K562 (cell line): ENCODE results near the gene NFYC. TPM values are rescaled to one million over a fixed set of nuclear protein-coding genes. Genes with fewer than 3 reads are reported as not detected.

Experiments used
- CBFA2T3 ChIP-seq: fragments of 450-650 bp; IDR thresholded peaks from 2 replicates; pipeline ENCODE4 v1.6.1; 2017
- GABPA ChIP-seq: fragments of 200-800 bp; sonication (Bioruptor generic); conservative IDR thresholded peaks from 2 replicates; pipeline ENCODE4 v1.6.1; 2016; ENCODE audit warnings: low read depth, missing genetic modification characterization, missing compliant biosample characterization
- HBP1 ChIP-seq: fragments of 450-650 bp; formaldehyde crosslinking; IDR thresholded peaks from 2 replicates; pipeline ENCODE4 v1.4.0; 2022; ENCODE audit warnings: missing genetic modification characterization
- HMBOX1 ChIP-seq: sonication (generic); IDR thresholded peaks from 2 replicates; pipeline ENCODE4 v1.6.1; 2016
- KLF13 ChIP-seq: fragments of 450-650 bp; IDR thresholded peaks from 2 replicates; pipeline ENCODE4 v1.6.1; 2016; ENCODE audit warnings: missing genetic modification characterization, low read depth, mild to moderate bottlenecking, missing compliant biosample characterization, moderate library complexity, borderline replicate concordance
- PHTF2 ChIP-seq: fragments of 250-450 bp; sonication (Bioruptor Pico); IDR thresholded peaks from 2 replicates; pipeline ENCODE4 v1.5.0; 2021; ENCODE audit warnings: mild to moderate bottlenecking
- SETDB1 ChIP-seq: IDR thresholded peaks from one replicate; pipeline ENCODE4 v1.6.1; 2012; ENCODE audit warnings: low read length, control low read depth, inconsistent platforms
- U2AF2 ChIP-seq: fragments of 200-400 bp; formaldehyde crosslinking; optimal IDR thresholded peaks from 2 replicates; pipeline ENCODE3; 2017; ENCODE audit warnings: low read depth, mild to moderate bottlenecking, low read length
- XRCC3 ChIP-seq: fragments of 450-650 bp; IDR thresholded peaks from 2 replicates; pipeline ENCODE4 v1.6.1; 2017; ENCODE audit warnings: mild to moderate bottlenecking, moderate library complexity
- ZBED1 ChIP-seq: IDR thresholded peaks from 2 replicates; pipeline ENCODE4 v1.6.1; 2014
- ZFPM2 ChIP-seq: fragments of 250-450 bp; sonication (Bioruptor Pico); IDR thresholded peaks from 2 replicates; pipeline ENCODE4 v1.5.1; 2022; ENCODE audit warnings: mild to moderate bottlenecking
- ZNF217 ChIP-seq: sonication (generic); formaldehyde crosslinking; IDR thresholded peaks from 2 replicates; pipeline ENCODE4 v1.8.0; 2022; ENCODE audit warnings: mild to moderate bottlenecking, missing genetic modification reagents
- ZNF324 ChIP-seq: fragments of 250-450 bp; sonication (Bioruptor Pico); IDR thresholded peaks from 2 replicates; pipeline ENCODE4 v1.4.0; 2020; ENCODE audit warnings: mild to moderate bottlenecking
- polyA plus RNA-seq, 8 experiments: library from polyadenylated mRNA; depleted of rRNA in 4 of 8; stranded (reverse) in 5 of 8; unstranded in 3 of 8; fragments of >200 nt; fragmentation: Nextera tagmentation in 2 of 8; fragmentation: Illumina TruSeq in 1 of 8; extraction: Ambion mirVana in 2 of 8; extraction: Trizol in 1 of 8; gene quantifications; 2 replicates each; pipeline versions ENCODE4 v1.2.1 to v1.2.3, GENCODE V29; 2011 to 2014; ENCODE audit warnings: inconsistent platforms in 1 of 8, missing spikeins in 1 of 8
- total RNA-seq, 7 experiments: library from RNA; depleted of rRNA in 6 of 7; stranded (reverse); fragments of >200 nt in 6 of 7; fragmentation: Illumina TruSeq in 2 of 7; extraction: Trizol in 2 of 7; gene quantifications; 2 replicates each; pipeline versions ENCODE4 v1.2.1 to v1.2.3, GENCODE V29; 2011 to 2021; ENCODE audit warnings: low replicate concordance in 1 of 7
- TF ChIP-seq, protein P1 (sequence below): fragments of 450-650 bp; IDR thresholded peaks from 2 replicates; pipeline ENCODE4 v1.7.1; 2018; ENCODE audit warnings: mild to moderate bottlenecking, low read depth; ENCODE audit not compliant: partially characterized antibody
- TF ChIP-seq, protein P2 (sequence below): fragments of 450-650 bp; IDR thresholded peaks from 2 replicates; pipeline ENCODE4 v1.6.1; 2018; ENCODE audit not compliant: partially characterized antibody

The NFYC gene
- total and polyA plus RNA-seq, 9 of the 15 experiments (the other 6 are each of a cell fraction or from before 2014, with no cell fraction given) = 4.8 to 59.8 (median 41.1) TPM

DNA sequence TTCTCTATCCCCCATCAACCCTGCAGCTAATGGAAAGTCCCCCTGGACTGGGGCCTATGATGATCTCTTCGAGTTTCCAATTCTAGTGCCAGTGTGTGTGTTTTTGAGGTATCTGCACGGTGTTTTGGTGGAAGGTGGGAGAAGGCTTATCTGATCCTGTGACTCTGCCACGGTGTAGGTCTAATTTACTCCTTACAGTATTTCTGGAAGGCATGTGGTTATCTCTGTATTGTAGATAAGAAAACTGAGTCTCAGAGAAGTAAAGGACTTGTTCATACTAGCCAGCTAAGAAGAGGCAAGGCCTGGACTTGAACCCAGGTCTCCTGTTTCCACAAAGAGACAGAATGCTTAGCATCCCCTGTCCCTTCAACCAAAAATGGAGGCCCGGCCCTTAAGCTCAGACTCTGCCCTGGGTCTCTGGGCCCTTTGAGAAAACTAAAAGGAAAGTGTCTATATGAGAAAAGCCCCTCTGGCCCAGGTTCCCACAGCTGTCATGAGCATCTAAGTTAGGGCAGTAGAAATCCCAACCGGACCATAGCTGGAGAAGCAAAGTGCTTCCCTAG is 46.3 kb upstream of the NFYC start (continued):
- no peak for TF ChIP-seq PHTF2 (CRISPR knock-in tag)
- TF ChIP-seq HBP1 = no peak
- peak; percentile 47; the same call in 1 of the 2 replicates for TF ChIP-seq CBFA2T3
- TF ChIP-seq, protein P1, sequence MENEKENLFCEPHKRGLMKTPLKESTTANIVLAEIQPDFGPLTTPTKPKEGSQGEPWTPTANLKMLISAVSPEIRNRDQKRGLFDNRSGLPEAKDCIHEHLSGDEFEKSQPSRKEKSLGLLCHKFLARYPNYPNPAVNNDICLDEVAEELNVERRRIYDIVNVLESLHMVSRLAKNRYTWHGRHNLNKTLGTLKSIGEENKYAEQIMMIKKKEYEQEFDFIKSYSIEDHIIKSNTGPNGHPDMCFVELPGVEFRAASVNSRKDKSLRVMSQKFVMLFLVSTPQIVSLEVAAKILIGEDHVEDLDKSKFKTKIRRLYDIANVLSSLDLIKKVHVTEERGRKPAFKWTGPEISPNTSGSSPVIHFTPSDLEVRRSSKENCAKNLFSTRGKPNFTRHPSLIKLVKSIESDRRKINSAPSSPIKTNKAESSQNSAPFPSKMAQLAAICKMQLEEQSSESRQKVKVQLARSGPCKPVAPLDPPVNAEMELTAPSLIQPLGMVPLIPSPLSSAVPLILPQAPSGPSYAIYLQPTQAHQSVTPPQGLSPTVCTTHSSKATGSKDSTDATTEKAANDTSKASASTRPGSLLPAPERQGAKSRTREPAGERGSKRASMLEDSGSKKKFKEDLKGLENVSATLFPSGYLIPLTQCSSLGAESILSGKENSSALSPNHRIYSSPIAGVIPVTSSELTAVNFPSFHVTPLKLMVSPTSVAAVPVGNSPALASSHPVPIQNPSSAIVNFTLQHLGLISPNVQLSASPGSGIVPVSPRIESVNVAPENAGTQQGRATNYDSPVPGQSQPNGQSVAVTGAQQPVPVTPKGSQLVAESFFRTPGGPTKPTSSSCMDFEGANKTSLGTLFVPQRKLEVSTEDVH = no peak
- TF ChIP-seq ZFPM2 (CRISPR knock-in tag) = no peak
- no peak for TF ChIP-seq ZNF217
- TF ChIP-seq, protein P2, sequence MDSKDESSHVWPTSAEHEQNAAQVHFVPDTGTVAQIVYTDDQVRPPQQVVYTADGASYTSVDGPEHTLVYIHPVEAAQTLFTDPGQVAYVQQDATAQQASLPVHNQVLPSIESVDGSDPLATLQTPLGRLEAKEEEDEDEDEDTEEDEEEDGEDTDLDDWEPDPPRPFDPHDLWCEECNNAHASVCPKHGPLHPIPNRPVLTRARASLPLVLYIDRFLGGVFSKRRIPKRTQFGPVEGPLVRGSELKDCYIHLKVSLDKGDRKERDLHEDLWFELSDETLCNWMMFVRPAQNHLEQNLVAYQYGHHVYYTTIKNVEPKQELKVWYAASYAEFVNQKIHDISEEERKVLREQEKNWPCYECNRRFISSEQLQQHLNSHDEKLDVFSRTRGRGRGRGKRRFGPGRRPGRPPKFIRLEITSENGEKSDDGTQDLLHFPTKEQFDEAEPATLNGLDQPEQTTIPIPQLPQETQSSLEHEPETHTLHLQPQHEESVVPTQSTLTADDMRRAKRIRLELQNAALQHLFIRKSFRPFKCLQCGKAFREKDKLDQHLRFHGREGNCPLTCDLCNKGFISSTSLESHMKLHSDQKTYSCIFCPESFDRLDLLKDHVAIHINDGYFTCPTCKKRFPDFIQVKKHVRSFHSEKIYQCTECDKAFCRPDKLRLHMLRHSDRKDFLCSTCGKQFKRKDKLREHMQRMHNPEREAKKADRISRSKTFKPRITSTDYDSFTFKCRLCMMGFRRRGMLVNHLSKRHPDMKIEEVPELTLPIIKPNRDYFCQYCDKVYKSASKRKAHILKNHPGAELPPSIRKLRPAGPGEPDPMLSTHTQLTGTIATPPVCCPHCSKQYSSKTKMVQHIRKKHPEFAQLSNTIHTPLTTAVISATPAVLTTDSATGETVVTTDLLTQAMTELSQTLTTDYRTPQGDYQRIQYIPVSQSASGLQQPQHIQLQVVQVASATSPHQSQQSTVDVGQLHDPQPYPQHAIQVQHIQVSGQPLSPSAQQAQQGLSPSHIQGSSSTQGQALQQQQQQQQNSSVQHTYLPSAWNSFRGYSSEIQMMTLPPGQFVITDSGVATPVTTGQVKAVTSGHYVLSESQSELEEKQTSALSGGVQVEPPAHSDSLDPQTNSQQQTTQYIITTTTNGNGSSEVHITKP = peak; percentile 1
- TF ChIP-seq ZBED1 = no peak
- TF ChIP-seq XRCC3 = no peak
- no peak for TF ChIP-seq GABPA
- TF ChIP-seq U2AF2 = no peak
- TF ChIP-seq SETDB1 = no peak
- no peak for TF ChIP-seq ZNF324
- peak; percentile 49; the same call in 1 of the 2 replicates for TF ChIP-seq HMBOX1
- TF ChIP-seq KLF13 (tag) = no peak
